Measurements from ENCODE around the gene FOXA3. TPM values are rescaled to one million over a fixed set of nuclear protein-coding genes. Genes with fewer than 3 reads are reported as not detected.

Gene FOXA3
- total and polyA plus RNA-seq, 10 of the 15 experiments (the other 5 are each of a cell fraction or from before 2014, with no cell fraction given): 0.04 to 0.83 (median 0.11) TPM; not detected in 5

GRCh38 chr19:45886427-45887199 lies 22.5 kb downstream of the FOXA3 start (continued):
- no peak; a peak in 1 of 4 replicates for TF ChIP-seq EP300 (IDR thresholded peaks at IDR 0.05; ENCODE audit: borderline replicate concordance in 1 of 2, control insufficient read depth in 1 of 2, low read depth in 2 of 2, low read length in 2 of 2)
- TF ChIP-seq ESRRA (IDR thresholded peaks at IDR 0.05; ENCODE audit: low read length): no peak
- peak; percentile 92 for TF ChIP-seq CREB1 (IDR thresholded peaks at IDR 0.05; ENCODE audit: low read depth)
- peak; percentile 30; the same call in 1 of the 2 replicates for TF ChIP-seq PML (IDR thresholded peaks at IDR 0.05; ENCODE audit: low read length)
- no peak for TF ChIP-seq CHD4 (IDR thresholded peaks at IDR 0.05)
- TF ChIP-seq SUPT20H (IDR thresholded peaks at IDR 0.05; ENCODE audit: borderline replicate concordance, control insufficient read depth, low read depth, low read length): no peak
- TF ChIP-seq WRNIP1 (IDR thresholded peaks at IDR 0.05; ENCODE audit: borderline replicate concordance, low read depth, low read length): no peak
- TF ChIP-seq CUX1 (IDR thresholded peaks at IDR 0.05; ENCODE audit: insufficient replicate concordance, low read depth, low read length): no peak
- TF ChIP-seq SMAD5 (IDR thresholded peaks at IDR 0.05; ENCODE audit: low read depth): peak; percentile 51; the same call in 1 of the 2 replicates
- peak in 1 of 2 experiments; percentile 39; a peak in 1 of 3 replicates for TF ChIP-seq EGR1 (IDR thresholded peaks at IDR 0.05; ENCODE audit: borderline replicate concordance in 1 of 2, low read depth in 2 of 2, low read length in 2 of 2)
- TF ChIP-seq, protein P1, sequence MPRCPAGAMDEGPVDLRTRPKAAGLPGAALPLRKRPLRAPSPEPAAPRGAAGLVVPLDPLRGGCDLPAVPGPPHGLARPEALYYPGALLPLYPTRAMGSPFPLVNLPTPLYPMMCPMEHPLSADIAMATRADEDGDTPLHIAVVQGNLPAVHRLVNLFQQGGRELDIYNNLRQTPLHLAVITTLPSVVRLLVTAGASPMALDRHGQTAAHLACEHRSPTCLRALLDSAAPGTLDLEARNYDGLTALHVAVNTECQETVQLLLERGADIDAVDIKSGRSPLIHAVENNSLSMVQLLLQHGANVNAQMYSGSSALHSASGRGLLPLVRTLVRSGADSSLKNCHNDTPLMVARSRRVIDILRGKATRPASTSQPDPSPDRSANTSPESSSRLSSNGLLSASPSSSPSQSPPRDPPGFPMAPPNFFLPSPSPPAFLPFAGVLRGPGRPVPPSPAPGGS (IDR thresholded peaks at IDR 0.05; ENCODE audit: borderline replicate concordance, insufficient read depth, low read depth, low read length, poor library complexity, severe bottlenecking): peak; percentile 12
- peak; percentile 98 for TF ChIP-seq NFXL1 (IDR thresholded peaks at IDR 0.05; ENCODE audit: borderline replicate concordance)
- 0 out of 2 replicates have a peak, but pooled peaks have one; percentile 20 for TF ChIP-seq ZBTB11 (CRISPR knock-in tag; IDR thresholded peaks at IDR 0.05)
- 0 out of 2 replicates have a peak, but pooled peaks have one; percentile 4 for TF ChIP-seq TCF12 (IDR thresholded peaks at IDR 0.05; ENCODE audit: low read depth, low read length)
- TF ChIP-seq POU2F2 (IDR thresholded peaks at IDR 0.05; ENCODE audit: borderline replicate concordance, low read depth, low read length): peak; percentile 71; the same call in 1 of the 3 replicates
- peak; percentile 99 for TF ChIP-seq SMARCA5 (IDR thresholded peaks at IDR 0.05)
- TF ChIP-seq BRCA1 (IDR thresholded peaks at IDR 0.05; ENCODE audit: low read depth, low read length): no peak
- TF ChIP-seq, protein P2, sequence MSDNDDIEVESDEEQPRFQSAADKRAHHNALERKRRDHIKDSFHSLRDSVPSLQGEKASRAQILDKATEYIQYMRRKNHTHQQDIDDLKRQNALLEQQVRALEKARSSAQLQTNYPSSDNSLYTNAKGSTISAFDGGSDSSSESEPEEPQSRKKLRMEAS (IDR thresholded peaks at IDR 0.05; ENCODE audit: low read depth, low read length): no peak

All from GM12878 (cell line).